GM12878 (cell line): Measurements from ENCODE around the gene RAD51.

ENCODE experiments used
- TF ChIP-seq, protein P1 (sequence below): fragments of 450-650 bp; IDR thresholded peaks from 2 replicates; pipeline ENCODE4 v1.6.1; 2017; ENCODE audit warnings: mild to moderate bottlenecking, moderate library complexity
- TF ChIP-seq, protein P2 (sequence below): IDR thresholded peaks from 2 replicates; pipeline ENCODE4 v1.6.1; 2011; ENCODE audit warnings: borderline replicate concordance, low read depth, mild to moderate bottlenecking, moderate library complexity, mixed read lengths, low read length; ENCODE audit not compliant: insufficient read depth; ENCODE audit errors: extremely low read length

DNA sequence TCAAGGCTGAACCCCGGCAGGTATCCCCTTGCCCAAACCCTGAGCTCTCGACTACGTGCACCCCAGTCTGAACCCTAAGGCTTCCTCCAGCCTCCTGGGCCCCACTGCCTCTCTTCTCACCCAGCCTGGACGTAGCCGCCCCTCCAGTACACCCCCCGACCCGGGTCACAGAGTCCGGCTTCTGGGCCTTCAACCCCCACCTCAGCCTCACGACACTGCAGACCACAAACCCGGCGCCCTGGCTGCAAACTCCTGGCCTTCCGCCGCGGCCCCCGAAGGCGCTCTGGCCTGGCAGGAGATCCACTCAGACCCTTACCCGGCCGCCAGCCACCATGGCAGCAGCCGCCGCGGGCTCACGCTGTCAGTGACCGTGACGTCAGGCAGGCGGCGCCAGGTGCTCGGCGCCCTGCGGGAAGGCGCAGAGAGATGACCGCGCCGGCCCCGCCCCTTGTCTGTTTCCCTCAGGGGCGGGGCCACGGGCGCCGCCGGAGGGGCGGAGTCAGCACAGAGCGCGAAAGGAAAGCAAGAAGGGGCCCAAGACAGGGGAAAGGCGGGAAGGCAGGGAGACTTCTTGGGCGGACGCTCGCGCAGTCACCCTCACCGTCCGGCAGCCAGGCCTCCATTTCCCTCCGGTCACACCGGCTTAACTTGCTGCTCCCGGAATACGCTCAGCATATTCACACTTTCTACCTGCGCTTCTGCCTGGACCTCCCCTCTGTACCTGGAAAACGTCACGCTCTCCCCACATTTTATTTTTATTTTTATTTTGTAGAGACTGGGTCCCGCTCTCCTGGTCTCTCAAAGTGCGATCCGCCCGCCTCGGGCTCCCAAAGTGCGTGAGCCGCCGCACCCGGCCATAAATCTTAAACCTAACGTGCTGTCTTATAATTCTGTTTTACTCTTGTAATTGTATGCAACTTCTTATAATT lies 60.2 kb downstream of the RAD51 start, which contains the start of gene RMDN3:
- TF ChIP-seq, protein P1, sequence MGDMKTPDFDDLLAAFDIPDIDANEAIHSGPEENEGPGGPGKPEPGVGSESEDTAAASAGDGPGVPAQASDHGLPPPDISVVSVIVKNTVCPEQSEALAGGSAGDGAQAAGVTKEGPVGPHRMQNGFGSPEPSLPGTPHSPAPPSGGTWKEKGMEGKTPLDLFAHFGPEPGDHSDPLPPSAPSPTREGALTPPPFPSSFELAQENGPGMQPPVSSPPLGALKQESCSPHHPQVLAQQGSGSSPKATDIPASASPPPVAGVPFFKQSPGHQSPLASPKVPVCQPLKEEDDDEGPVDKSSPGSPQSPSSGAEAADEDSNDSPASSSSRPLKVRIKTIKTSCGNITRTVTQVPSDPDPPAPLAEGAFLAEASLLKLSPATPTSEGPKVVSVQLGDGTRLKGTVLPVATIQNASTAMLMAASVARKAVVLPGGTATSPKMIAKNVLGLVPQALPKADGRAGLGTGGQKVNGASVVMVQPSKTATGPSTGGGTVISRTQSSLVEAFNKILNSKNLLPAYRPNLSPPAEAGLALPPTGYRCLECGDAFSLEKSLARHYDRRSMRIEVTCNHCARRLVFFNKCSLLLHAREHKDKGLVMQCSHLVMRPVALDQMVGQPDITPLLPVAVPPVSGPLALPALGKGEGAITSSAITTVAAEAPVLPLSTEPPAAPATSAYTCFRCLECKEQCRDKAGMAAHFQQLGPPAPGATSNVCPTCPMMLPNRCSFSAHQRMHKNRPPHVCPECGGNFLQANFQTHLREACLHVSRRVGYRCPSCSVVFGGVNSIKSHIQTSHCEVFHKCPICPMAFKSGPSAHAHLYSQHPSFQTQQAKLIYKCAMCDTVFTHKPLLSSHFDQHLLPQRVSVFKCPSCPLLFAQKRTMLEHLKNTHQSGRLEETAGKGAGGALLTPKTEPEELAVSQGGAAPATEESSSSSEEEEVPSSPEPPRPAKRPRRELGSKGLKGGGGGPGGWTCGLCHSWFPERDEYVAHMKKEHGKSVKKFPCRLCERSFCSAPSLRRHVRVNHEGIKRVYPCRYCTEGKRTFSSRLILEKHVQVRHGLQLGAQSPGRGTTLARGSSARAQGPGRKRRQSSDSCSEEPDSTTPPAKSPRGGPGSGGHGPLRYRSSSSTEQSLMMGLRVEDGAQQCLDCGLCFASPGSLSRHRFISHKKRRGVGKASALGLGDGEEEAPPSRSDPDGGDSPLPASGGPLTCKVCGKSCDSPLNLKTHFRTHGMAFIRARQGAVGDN = no peak; the same call in 1 of the 2 replicates
- TF ChIP-seq, protein P2, sequence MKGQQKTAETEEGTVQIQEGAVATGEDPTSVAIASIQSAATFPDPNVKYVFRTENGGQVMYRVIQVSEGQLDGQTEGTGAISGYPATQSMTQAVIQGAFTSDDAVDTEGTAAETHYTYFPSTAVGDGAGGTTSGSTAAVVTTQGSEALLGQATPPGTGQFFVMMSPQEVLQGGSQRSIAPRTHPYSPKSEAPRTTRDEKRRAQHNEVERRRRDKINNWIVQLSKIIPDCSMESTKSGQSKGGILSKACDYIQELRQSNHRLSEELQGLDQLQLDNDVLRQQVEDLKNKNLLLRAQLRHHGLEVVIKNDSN = no peak
